ENCODE results near the gene SLC2A9.
"Not testable (repeated sequence)": the region's sequence is repeated elsewhere in the genome, so short reads cannot be mapped to it uniquely, and the experiment has no call there.

SLC2A9 gene

DNA sequence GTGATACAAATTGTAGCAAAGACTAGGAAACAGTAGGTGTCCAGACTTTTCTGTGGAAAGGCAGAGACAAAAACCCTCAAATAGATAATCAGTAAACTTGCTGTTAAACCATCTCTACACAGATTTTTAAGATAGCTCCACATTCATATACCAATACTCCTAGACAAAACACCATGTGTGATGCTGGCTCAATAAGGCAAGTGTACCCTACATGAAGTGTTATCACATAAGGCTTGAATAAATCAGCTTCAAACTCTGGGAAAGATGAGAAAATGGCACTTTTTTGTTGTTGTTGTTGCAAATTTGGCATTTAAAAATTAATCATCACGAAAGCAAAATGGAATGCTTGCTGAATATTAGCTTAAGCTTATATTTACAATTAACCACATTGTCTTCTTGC is 194.7 kb downstream of the SLC2A9 start:
- no peak for DNase-seq (ENCODE audit: low spot score)

DNA sequence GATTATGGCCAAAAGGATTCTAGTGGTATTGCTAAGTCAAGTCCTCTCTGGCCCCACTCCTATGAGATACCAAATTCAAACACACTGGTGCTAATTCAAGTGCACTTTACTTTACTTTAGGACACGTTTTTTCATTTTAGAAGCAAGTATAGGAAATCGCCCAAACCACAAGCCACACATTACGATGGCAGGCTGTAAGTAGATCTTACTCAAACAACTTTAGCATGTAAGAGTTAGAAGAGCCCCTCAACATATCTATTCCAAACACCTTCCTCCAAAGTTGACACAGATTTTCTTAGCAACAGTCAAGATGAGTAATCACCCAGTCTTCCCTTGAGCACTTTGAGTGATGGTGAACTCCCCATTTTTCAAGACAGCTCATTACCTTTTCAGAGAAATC is 196.2 kb downstream of the SLC2A9 start:
- DNase-seq (ENCODE audit: low spot score): no peak

DNA sequence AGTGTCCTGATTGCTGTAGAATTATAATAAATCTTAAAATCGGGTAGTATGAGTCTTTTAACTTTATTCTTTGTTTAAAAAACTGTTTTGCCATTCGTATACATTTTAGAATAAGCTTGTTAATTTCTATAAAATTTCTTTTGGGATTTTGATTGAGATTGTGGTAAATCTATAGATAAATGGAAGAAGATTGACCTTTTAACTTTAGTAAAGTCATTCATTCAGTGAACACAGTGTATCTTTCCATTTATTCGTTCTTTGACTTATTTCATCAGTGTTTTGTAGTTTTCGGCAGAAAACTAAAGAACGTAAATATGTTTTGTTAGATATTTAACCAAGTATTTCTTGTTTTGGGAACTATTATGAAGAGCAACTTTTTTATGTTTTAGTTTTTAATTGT is 201.0 kb downstream of the SLC2A9 start:
- DNase-seq (ENCODE audit: low spot score): no peak

DNA sequence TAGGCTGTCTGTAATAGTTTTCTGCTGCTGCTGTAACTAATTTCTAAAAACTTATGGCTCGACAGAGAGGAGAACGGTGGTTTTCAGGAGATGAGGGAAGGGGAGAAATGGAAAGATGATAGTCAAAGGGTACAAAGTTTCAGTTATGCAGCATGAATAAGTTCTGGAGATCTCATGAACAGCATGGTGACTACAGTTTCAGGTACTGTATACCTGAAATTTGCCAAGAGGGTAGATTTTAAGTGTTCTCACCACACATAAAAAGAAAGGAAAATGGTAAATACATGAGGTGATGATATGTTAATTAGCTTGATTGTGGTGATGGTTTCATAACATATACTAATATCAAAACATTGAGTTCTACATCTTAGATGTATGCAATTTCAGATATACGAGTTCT is 205.0 kb downstream of the SLC2A9 start:
- DNase-seq (ENCODE audit: low spot score): no peak

DNA sequence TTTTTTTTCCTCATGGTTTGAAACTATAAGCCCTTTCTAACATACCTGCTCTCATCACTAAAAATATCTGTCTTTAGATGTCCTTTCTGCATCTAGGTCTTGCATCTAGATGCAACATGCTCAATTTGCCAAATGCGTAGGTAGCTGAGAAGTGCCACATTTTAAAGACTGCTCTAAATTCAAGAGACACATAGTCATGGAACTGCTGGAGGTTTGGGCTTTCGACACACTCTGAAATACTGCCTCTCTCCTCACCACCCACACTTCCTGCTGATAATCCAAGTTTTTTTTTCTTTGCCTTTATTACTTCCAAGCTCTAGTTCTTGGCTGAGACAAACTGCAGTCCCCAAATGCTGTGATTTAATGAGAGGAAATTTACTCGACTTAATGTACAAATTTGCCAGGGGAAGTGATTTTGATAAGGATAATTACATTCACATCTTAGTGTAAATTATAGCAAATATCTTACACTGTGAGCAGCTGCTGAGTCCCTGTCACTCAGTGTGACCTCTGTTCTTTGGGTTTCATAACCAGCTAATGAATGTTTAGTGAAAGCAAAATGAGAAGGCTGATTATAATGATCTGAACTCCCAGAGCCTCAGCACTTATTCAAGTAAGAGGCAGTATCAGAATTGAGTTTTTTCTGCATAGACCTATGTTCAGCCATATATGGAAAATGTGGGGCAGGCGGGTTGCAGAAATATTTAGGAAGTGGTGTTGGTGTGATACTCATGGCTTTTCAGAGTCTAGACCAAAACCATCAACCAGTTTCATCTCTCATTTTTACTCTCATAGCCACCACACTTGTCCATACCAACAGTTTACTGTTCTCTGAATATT is 208.6 kb downstream of the SLC2A9 start:
- no peak for DNase-seq (ENCODE audit: low spot score)

DNA sequence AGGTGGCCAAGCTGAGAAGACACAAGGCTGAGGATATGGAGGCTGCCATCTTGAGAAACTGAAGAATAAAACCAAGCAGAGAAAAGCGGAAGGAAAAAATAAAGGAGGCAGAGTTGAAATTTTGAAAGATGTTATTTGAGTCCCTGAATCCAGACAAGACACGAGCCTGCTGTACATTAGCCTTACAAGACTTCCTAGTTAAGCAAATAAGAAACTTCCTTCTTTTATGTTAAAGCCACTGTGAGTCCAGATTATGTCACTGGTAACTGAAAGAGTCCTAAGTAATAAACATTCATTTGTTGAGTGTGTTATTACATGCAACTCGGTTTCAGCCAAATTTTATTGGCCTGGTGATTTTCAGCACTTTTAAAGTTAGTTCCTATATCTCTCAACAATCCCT is 209.5 kb downstream of the SLC2A9 start:
- DNase-seq (ENCODE audit: low spot score): no peak

DNA sequence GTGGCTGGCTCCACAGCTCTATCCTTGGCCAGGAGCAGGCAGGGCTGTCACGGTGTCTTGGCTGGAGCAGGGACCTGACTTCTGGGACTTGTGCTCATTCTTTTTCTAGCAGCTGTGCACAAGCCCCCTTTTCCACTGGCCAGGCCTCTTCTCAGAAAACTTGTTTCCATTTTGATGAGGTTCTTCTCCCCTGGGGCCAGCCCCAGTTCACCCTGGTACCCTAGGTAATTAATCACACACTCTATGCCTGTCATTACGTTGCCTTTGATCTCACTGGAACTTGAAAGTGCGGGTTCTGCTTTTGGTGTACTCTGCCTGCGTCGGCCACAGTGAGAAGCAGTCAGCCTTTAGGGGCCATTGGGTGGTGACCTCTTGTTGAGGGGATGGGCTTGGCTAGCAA is 213.2 kb downstream of the SLC2A9 start:
- no peak for DNase-seq (ENCODE audit: low spot score)

DNA sequence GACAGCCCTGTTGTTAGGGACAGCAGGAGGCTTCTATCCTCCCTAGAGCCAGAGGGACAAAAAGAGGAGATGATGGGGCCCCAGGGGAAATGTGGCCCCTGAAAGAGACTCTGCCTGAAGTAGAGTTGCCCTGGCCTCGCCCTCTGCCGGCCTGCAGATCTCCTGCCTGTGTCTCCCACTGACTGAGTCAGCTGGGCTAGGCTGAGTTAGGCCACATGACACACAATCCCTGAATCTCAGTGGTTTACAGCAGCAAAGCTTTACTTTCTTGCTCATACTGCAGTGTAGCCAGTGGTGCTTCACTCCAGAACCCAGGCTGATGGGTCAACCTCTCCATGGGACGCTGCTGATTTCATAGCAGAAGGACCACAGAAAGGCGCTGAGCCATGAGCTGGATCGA is 216.4 kb downstream of the SLC2A9 start:
- DNase-seq (ENCODE audit: low spot score): no peak

DNA sequence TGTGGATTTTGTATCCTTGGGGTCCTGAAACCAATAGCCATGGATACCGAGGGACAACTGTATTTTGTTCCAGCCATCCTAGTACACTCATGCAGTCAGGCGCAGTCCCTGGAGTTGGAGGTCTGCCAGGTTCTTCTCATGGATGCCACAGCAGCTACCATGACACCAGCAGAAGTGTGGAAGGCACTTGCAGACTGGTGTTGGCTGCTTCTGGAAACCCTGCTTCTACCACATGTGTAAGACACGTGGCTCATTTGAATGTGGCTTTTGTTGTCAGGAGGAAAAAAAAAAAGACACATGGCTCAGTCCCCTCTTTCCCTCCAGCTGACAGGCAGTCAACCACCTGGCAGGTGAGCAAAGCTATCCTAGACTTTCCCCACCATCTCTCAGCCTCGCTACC is 220.4 kb downstream of the SLC2A9 start:
- DNase-seq (ENCODE audit: low spot score): no peak

DNA sequence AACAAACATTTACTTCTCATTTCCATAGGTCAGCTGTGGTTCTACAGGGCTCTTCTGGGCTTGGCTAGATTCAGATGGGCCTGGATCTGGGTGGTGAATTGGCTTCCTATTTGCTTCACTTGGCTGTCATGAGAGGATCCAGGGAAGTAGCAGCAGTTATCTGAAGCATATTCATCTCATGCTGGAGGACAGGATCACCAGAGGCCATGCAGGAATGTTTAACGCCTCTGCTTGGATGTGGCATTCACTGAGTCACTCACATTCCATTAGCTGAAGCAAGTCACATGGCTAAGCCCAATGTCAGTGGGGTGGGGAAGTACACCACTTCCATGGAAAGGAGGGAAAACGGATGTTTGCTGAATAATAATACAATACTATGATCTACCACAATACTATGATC is 224.7 kb downstream of the SLC2A9 start:
- DNase-seq (ENCODE audit: low spot score): not testable (repeated sequence)

DNA sequence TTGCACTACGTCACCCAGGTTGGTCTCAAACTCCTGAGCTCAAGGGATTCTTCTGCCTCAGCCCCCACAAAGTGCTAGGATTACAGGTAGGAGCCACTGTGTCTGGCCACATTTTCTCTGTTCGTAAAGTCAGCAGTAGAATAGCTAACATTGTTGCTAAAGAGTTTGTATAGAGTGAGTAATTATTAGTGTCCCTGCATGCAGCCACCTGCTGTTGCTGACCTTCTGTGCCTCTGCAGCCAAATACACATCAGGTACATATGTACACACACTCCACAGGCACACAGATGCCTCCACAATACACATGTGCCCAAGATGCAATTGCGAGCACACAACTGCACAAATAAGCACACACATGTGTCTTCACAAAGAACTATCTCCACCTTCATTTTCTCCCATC is 228.9 kb downstream of the SLC2A9 start:
- DNase-seq (ENCODE audit: low spot score): no peak

DNA sequence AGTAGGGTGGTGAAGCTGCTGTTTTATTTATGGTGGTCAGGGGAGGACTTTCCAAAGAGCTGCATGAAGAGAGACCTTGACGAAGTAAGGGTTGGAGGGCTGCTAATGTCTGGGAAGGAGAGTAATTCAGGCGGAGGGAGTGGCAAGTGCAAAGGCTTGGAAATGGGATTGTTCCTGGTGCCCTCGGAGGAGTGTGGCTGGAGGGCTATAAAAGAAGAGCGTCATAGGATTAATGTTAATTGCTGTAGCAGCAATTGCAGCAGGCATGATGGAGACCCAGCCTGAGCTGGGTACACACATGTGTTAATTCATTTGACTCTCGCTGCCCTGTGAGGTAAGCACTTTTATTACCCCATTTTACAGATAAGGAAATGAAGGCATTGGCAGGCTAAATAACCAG is 235.4 kb downstream of the SLC2A9 start:
- not testable (repeated sequence) for DNase-seq (ENCODE audit: low spot score)

DNA sequence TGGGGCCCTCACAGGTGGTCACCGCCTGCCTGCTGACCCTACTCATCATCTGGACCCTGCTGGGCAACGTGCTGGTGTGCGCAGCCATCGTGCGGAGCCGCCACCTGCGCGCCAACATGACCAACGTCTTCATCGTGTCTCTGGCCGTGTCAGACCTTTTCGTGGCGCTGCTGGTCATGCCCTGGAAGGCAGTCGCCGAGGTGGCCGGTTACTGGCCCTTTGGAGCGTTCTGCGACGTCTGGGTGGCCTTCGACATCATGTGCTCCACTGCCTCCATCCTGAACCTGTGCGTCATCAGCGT is 239.2 kb downstream of the SLC2A9 start:
- DNase-seq (ENCODE audit: low spot score): no peak

DNA sequence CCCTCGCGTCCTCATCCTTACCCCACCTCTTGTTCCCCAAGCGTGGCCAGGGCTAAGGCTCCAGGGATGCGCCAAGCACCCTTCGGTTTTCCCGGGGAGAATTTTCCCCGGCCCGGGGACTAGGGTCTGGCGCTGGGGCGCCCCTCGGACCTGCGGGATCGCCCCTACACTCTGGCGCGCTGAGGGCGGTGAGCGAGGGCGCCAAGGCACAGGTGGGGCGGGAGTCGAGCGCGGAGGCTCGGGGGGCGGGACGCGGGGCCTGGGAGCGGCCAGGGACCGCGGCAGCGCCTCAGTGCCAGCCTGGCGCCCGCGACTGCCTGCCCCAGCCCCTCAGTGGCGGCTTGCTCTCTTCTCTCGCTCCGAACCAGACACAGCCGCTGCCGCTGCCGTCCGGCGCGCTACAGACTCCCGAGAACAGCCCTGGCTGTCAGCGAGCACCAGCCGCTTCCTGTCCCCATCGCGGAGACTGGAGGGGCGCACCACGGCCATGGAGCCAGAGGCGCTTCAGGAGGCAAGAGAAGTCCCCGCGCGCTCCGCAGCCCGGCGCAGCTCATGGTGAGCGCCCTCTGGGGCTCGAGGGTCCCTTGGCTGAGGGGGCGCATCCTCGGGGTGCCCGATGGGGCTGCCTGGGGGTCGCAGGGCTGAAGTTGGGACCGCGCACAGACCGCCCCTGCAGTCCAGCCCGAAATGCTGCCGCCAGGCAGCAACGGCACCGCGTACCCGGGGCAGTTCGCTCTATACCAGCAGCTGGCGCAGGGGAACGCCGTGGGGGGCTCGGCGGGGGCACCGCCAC is 239.8 kb downstream of the SLC2A9 start, which contains the start of gene DRD5:
Gene DRD5, plus strand, starts transcription at position 292 of the 793 bp plus-strand sequence. Its CDS starts 396 bp downstream, at position 688.
- DNase-seq (ENCODE audit: low spot score): no peak
